BLaER1 (cell line): ENCODE data around the gene IER3IP1.
"Not testable (repeated sequence)": the region's sequence is repeated elsewhere in the genome, so short reads cannot be mapped to it uniquely, and the experiment has no call there.

Experiments
- H3K27ac ChIP-seq: shearing (Covaris generic); formaldehyde crosslinking; 2 replicates; pipeline ENCODE4 v1.8.1; 2022
- H3K27me3 ChIP-seq: shearing (Covaris generic); formaldehyde crosslinking; 2 replicates; pipeline ENCODE4 v1.8.1; 2022
- H3K36me3 ChIP-seq: shearing (Covaris generic); formaldehyde crosslinking; 2 replicates; pipeline ENCODE4 v1.8.1; 2022
- H3K4me1 ChIP-seq: shearing (Covaris generic); formaldehyde crosslinking; 2 replicates; pipeline ENCODE4 v1.8.1; 2022
- H3K4me2 ChIP-seq: shearing (Covaris generic); formaldehyde crosslinking; 2 replicates; pipeline ENCODE4 v1.8.1; 2022
- H3K4me3 ChIP-seq: shearing (Covaris generic); formaldehyde crosslinking; 2 replicates; pipeline ENCODE4 v1.8.1; 2022
- H3K9ac ChIP-seq: shearing (Covaris generic); formaldehyde crosslinking; 2 replicates; pipeline ENCODE4 v1.8.1; 2022
- H3K9me3 ChIP-seq: shearing (Covaris generic); formaldehyde crosslinking; 2 replicates; pipeline ENCODE4 v1.8.1; 2022
- H4K20me1 ChIP-seq: shearing (Covaris generic); formaldehyde crosslinking; 2 replicates; pipeline ENCODE4 v1.8.1; 2022
- Cebpa-rat ChIP-seq: shearing (Covaris generic); IDR thresholded peaks from 2 replicates; pipeline ENCODE4 v1.8.1; 2022

IER3IP1 gene, protein sequence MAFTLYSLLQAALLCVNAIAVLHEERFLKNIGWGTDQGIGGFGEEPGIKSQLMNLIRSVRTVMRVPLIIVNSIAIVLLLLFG

DNA sequence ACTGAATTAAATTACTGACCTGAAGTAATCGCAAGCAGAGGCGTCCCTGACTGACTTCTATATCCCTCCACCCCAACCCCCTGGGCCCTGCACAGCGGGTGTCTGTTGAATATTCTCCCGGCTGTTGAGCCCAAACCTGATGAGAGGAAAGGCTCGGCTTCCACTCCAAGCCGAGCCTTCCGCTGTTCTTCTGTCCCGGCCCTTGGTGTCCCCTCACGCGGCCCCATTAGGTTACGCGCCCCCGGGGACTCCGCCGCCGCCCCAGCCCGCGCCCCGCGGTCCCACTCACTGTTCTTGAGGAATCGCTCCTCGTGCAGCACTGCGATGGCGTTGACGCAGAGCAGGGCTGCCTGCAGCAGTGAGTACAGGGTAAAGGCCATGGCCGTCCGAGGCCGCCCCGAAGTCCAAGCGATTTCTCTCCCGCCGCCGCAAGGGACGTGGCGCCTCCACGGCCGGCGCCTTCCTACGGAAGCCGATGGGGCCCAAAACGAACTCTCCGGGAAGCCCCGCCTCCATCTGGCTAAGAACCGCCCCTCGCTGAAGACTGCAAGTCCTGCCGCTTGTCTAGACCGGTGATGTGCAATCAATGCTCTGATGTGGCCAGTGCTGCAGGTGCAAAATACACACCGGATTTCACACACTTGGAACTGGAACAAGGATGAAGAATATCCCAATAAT is at the start of gene IER3IP1:
Gene IER3IP1 (minus strand): TSS at position 467 of the 678 bp plus-strand sequence. CDS start 87 bp downstream, at position 380.
- peak within 1 kb of the TSS; percentile 91 for H3K4me3 ChIP-seq
- no peak for TF ChIP-seq Cebpa-rat
- H3K9ac ChIP-seq, result peak within 1 kb of the TSS; percentile 89
- H3K36me3 ChIP-seq, result peaks cover 23% of the 10 kb centered on the region
- peak within 1 kb of the TSS; percentile 93 for H3K4me2 ChIP-seq
- peaks cover 41% of the 10 kb centered on the region for H4K20me1 ChIP-seq
- H3K9me3 ChIP-seq, result no peaks in the 10 kb centered on the region
- peaks cover 27% of the 10 kb centered on the region for H3K4me1 ChIP-seq
- no peaks in the 10 kb centered on the region for H3K27me3 ChIP-seq
- H3K27ac ChIP-seq, result peak within 1 kb of the TSS; percentile 86

DNA sequence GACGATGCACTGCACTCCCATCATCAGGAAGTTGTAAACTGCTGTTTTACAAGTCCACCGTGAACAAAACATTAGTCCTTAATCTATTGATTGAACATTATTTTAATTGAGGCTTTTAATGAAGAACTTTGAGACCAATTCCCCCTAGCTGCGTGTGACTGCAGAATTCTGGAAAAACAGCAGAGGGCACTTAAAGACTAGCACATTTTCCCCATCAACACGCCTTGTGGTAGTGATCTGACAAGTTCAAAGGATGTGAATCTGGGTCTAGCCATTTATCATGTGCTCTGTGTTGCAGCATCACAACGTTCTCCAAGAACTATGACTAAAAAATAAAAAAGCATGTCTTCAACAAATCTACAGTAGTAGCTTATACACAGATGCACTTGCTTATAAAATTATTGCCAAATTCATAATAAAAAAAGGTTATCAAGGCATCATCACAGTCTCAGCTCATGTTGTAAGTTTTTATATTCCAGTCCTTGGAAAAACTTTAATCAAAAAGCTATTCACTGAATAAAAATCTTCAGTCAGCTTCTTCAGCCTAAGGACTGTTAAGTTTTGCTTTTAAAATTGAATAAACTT is 39.5 kb upstream of the IER3IP1 start:
- TF ChIP-seq Cebpa-rat, result no peak
- Histone ChIP-seq H3K9ac (no peak overlapping the region), H3K4me3 (no peak overlapping the region), H3K9me3 (no peaks in the 10 kb centered on the region), H3K27ac (no peak overlapping the region), H3K27me3 (no peaks in the 10 kb centered on the region), H4K20me1 (no peaks in the 10 kb centered on the region), H3K36me3 (no peaks in the 10 kb centered on the region), H3K4me2 (no peak overlapping the region), H3K4me1 (no peaks in the 10 kb centered on the region)

DNA sequence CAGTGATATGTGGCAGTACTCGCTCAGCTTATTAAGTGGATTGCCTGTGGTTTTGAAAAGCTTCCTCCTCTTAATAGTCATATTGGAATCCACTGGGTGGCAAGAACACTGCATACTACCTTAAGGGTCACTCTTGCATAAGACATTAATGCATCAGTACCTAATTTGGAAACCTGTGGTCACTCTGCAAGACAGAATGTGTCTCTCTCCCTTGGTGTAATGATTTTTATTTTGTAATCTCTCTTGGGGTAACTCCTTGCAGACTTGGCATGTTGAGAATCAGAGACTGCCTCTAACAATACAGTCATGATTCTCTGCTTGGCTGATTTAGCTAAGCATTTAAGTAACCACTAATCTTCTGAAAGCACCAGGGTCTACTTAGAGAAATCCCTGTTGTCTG is 33.0 kb upstream of the IER3IP1 start:
- no peak overlapping the region for H3K4me2 ChIP-seq
- no peaks in the 10 kb centered on the region for H3K4me1 ChIP-seq
- TF ChIP-seq Cebpa-rat, result no peak
- H3K4me3 ChIP-seq, result no peak overlapping the region
- H4K20me1 ChIP-seq, result no peaks in the 10 kb centered on the region
- no peaks in the 10 kb centered on the region for H3K9me3 ChIP-seq
- H3K27me3 ChIP-seq, result no peaks in the 10 kb centered on the region
- H3K9ac ChIP-seq, result no peak overlapping the region
- no peaks in the 10 kb centered on the region for H3K36me3 ChIP-seq
- no peak overlapping the region for H3K27ac ChIP-seq

DNA sequence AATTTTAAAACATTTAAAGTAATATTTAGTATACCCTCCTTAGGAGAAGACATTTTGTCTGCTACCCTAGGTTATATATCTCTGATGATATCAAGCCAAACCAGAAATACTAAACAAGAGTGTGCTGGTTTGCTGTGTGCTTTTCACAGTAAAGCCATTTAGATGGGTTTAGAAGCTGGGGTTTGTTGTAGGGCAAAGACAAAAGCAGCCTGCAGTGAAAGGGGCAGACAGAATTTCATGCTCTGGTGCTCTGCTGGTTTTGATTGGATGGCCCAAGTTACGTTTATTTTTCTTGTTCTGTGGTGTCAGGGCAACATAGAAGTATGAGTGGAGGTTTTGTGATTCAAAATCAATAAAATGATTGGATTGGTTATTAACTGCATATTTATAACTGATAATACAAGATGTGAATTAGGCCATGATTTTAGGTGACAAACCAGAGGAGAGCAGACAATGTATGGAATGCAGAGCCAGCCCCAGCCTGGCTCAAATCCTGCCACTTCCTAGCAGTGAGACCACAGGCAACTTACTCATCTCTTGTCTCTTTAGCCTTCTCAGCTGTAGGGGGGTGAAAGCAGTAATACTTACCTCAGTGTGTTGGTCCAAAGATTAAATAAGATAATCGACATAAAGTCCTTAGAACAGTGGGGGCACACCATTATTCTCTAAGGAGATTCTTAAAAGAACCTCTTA is 30.9 kb upstream of the IER3IP1 start:
- no peaks in the 10 kb centered on the region for H4K20me1 ChIP-seq
- TF ChIP-seq Cebpa-rat, result no peak
- no peak overlapping the region for H3K27ac ChIP-seq
- H3K4me3 ChIP-seq, result no peak overlapping the region
- no peaks in the 10 kb centered on the region for H3K4me1 ChIP-seq
- no peaks in the 10 kb centered on the region for H3K36me3 ChIP-seq
- H3K4me2 ChIP-seq, result no peak overlapping the region
- no peaks in the 10 kb centered on the region for H3K27me3 ChIP-seq
- no peak overlapping the region for H3K9ac ChIP-seq
- no peaks in the 10 kb centered on the region for H3K9me3 ChIP-seq

DNA sequence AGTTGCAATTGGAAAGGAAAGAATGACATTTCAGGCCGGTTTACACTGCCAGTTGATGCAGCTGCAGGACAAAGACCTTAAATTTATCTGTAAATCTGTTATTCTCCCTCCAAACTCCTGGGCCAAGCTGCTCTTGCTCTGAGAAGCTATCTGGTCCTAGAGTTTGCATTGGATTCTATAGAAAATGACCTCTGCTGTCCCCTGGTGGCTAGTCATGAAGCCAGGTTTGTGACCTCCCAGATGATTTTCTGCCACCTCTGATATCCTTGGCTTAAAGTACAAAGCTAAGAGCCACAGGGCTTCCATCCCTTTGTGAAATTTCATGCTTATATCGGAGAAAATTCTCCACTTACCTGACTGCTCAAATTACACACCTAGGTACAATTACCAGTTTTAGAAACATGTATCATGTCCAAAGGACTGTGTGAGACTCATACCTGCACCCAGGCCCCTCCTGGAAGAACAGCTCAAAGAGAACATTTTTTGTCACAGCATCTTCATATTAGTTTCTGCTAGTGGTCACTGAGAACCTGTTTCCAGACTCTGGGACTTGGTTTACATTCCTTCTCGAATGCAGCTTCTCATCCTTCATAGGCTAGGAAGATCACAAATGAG is 28.9 kb upstream of the IER3IP1 start:
- TF ChIP-seq Cebpa-rat, result no peak
- Histone ChIP-seq H3K4me2 (no peak overlapping the region), H4K20me1 (no peaks in the 10 kb centered on the region), H3K27ac (no peak overlapping the region), H3K4me3 (no peak overlapping the region), H3K4me1 (no peaks in the 10 kb centered on the region), H3K9me3 (no peaks in the 10 kb centered on the region), H3K9ac (no peak overlapping the region), H3K36me3 (no peaks in the 10 kb centered on the region), H3K27me3 (no peaks in the 10 kb centered on the region)

DNA sequence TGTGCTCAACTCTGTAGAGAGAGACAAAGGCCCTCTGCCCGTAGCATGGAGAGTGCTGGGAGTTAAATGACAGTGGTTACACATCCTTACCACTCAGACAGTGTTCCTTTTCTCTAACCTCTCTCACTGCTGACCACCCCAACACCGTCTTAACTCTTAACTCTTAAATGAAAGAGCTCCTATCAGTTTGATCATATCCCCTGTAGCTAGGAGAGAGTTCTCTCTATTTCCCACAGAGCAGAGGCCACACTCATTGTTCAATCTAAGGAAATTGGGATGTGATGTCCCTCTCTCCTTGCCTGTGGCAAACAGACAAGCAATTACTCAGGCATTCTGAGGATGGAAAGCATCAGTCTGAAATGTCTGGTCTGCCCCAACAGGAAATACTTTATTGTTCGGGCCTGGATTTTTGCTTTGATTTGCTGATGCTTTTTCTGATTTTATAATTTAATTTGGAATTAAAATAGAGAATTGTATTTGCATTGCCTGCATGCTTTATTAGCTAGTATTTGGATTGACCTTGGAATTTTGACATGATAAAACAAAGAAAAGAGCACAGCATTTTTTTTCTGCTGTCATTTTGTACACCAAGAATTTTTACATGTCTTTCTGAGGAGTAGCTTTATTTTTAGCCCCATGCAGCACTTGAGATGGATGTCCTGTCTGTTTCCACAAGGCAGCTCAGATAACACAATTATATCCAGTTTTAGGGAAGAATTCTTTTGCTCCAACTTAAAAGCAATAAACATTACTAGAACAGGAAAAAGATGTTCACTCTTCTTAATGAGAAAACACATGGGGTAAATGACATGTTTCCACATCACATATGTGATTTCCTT is 27.7 kb upstream of the IER3IP1 start:
- TF ChIP-seq Cebpa-rat, result no peak
- no peak overlapping the region for H3K27ac ChIP-seq
- H3K4me3 ChIP-seq, result no peak overlapping the region
- H4K20me1 ChIP-seq, result no peaks in the 10 kb centered on the region
- no peaks in the 10 kb centered on the region for H3K9me3 ChIP-seq
- no peak overlapping the region for H3K9ac ChIP-seq
- no peaks in the 10 kb centered on the region for H3K27me3 ChIP-seq
- H3K36me3 ChIP-seq, result no peaks in the 10 kb centered on the region
- no peak overlapping the region for H3K4me2 ChIP-seq
- no peaks in the 10 kb centered on the region for H3K4me1 ChIP-seq

DNA sequence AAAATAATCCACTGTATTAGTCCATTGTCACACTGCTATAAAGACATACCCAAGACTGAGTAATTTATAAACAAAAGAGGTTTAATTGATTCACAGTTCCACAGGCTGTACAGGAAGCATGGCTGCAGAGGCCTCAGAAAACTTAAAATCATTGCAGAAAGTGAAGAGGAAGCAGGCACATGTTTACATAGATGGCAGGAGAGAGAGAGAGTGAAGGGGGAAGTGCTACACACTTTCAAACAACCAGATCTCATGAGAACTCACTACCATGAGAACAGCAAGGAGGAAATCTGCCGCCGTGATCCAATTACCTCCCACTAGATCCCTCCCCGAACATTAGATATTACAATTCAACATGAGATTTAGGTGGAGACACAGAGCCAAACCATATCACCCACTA is 19.8 kb upstream of the IER3IP1 start:
- H3K4me1 ChIP-seq, result peaks cover 11% of the 10 kb centered on the region; the same call in 1 of the 2 replicates
- not testable (repeated sequence) for H3K36me3 ChIP-seq, H3K27me3 ChIP-seq, H3K27ac ChIP-seq, H3K4me2 ChIP-seq, H3K9ac ChIP-seq, H3K9me3 ChIP-seq, H4K20me1 ChIP-seq, H3K4me3 ChIP-seq

DNA sequence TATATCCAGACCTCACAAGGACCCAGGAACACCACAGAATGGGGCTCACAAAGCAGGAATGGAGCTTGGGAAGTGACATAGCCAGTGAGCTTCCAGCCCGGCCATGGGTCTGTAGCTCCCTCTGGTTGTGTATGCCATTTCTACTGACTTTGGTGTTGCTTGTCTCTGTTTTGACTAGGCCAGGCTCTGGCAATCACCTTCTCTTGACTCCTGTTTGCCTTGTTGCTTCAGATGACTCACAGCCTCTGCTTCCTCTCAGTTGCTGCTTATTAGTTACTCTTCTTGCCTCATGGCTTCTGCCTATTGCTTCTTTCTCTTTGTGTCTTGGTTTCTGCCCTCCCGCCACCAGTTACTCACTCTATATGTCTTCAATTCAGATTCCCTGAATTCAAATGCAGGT is 15.8 kb upstream of the IER3IP1 start:
- peaks cover 11% of the 10 kb centered on the region; the same call in 1 of the 2 replicates for H3K4me1 ChIP-seq
- H3K4me2 ChIP-seq, result no peak overlapping the region
- no peak overlapping the region for H3K4me3 ChIP-seq
- no peak overlapping the region for H3K27ac ChIP-seq
- H3K9me3 ChIP-seq, result peaks cover 10% of the 10 kb centered on the region
- H3K36me3 ChIP-seq, result no peaks in the 10 kb centered on the region
- H4K20me1 ChIP-seq, result no peaks in the 10 kb centered on the region
- no peak for TF ChIP-seq Cebpa-rat
- no peaks in the 10 kb centered on the region for H3K27me3 ChIP-seq
- H3K9ac ChIP-seq, result no peak overlapping the region

DNA sequence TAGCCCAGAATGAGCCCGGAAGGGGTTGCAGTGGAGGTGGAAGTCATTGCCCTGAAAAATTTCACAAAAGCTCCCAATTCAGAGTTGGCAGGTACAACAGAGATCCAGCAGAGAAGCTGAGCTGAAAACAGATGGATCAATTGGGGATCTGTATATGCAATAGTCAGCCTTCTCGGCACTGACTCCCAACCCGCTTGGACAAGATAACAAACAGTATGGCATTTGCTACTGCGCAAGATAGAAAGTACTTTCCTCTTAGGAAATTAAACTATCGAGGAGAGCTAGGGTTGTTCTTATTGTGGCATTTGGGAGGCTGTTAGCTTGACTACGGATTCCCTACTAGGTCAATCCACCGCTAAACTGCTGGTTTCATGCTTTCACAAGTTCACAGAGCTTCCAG is 11.6 kb upstream of the IER3IP1 start:
- no peaks in the 10 kb centered on the region for H3K36me3 ChIP-seq
- no peaks in the 10 kb centered on the region for H3K4me1 ChIP-seq
- no peak overlapping the region for H3K4me3 ChIP-seq
- H3K27ac ChIP-seq, result no peak overlapping the region
- H3K9ac ChIP-seq, result no peak overlapping the region
- no peak overlapping the region for H3K4me2 ChIP-seq
- no peak for TF ChIP-seq Cebpa-rat
- no peaks in the 10 kb centered on the region for H3K27me3 ChIP-seq
- H3K9me3 ChIP-seq, result peaks cover 44% of the 10 kb centered on the region
- no peaks in the 10 kb centered on the region for H4K20me1 ChIP-seq
